Chondrocyte (in vitro differentiated cells): ENCODE results near the gene FUT1. TPM values are rescaled to one million over a fixed set of nuclear protein-coding genes. Genes with fewer than 3 reads are reported as not detected.

ENCODE experiments used
- DNase-seq: peaks from one replicate; pipeline ENCODE4 v3.0.0; 2021; ENCODE audit warnings: mixed read lengths, low spot score
- H3K27ac Mint-ChIP-seq: one replicate; pipeline ENCODE4 v1.8.0; 2021; ENCODE audit warnings: mild to moderate bottlenecking, moderate library complexity, mixed read lengths; ENCODE audit not compliant: unreplicated experiment
- H3K27me3 Mint-ChIP-seq: 2 replicates; pipeline ENCODE4 v1.8.0; 2021; ENCODE audit warnings: low read depth, mixed read lengths
- H3K36me3 Mint-ChIP-seq: 2 replicates; pipeline ENCODE4 v1.8.0; 2021; ENCODE audit warnings: low read depth, mixed read lengths
- H3K4me1 Mint-ChIP-seq: 2 replicates; pipeline ENCODE4 v1.8.0; 2021; ENCODE audit warnings: low read depth, mild to moderate bottlenecking, mixed read lengths
- H3K4me3 Mint-ChIP-seq: one replicate; pipeline ENCODE4 v1.8.0; 2021; ENCODE audit warnings: mild to moderate bottlenecking, moderate library complexity, mixed read lengths; ENCODE audit not compliant: unreplicated experiment
- H3K9me3 Mint-ChIP-seq: 2 replicates; pipeline ENCODE4 v1.8.0; 2021; ENCODE audit warnings: low read depth, mixed read lengths
- CTCF ChIP-seq: fragments of 200-600 bp; sonication (generic); IDR thresholded peaks from 2 replicates; pipeline ENCODE4 v1.5.0; 2021; ENCODE audit warnings: antibody characterized with exemption, mild to moderate bottlenecking, moderate library complexity
- total RNA-seq: library from RNA; stranded (reverse); gene quantifications from 3 replicates; pipeline ENCODE4 v1.2.1, GENCODE V29; 2021

Gene FUT1
- total RNA-seq, 1 donor from 2014 or later: 0.52 TPM

- no peak for DNase-seq
- Mint-ChIP-seq H3K4me1 (peaks cover 4% of the 10 kb centered on the region), H3K27ac (no peak overlapping the region), H3K36me3 (peaks cover 5% of the 10 kb centered on the region), H3K9me3 (no peaks in the 10 kb centered on the region), H3K4me3 (no peak overlapping the region), H3K27me3 (peaks cover 3% of the 10 kb centered on the region)
- TF ChIP-seq CTCF: no peak
Observed at GRCh38 chr19:48702701-48703100, 49.7 kb downstream of the FUT1 start.

- H3K36me3 Mint-ChIP-seq: peaks cover 2% of the 10 kb centered on the region
- peaks cover 10% of the 10 kb centered on the region for H3K27me3 Mint-ChIP-seq
- peaks cover 10% of the 10 kb centered on the region for H3K4me1 Mint-ChIP-seq
- no peak overlapping the region for H3K4me3 Mint-ChIP-seq
- no peak for TF ChIP-seq CTCF
- H3K9me3 Mint-ChIP-seq: no peaks in the 10 kb centered on the region
- no peak for DNase-seq
- no peak overlapping the region for H3K27ac Mint-ChIP-seq
Observed at GRCh38 chr19:48698046-48698445, 54.4 kb downstream of the FUT1 start.

Other genes starting within 250 kb of the FUT1 start
- 0.48 to 0.67 TPM (median 0.54 TPM) in 3 replicates for gene LMTK3, start 240.8 kb downstream of the FUT1 start, total RNA-seq
- gene SULT2B1, start 200.5 kb downstream of the FUT1 start, total RNA-seq: 0.22 TPM in 1 of 3 replicates, not detected in the others
- gene SPACA4, start 145.9 kb downstream of the FUT1 start, total RNA-seq: not detected in 3 replicates
- gene FAM83E, start 137.6 kb downstream of the FUT1 start, total RNA-seq: 0.38 to 0.77 TPM (median 0.67 TPM) in 3 replicates
- gene RPL18, start 133.5 kb downstream of the FUT1 start, total RNA-seq: 727 to 753 TPM (median 751 TPM) in 3 replicates
- 18.6 to 26.5 TPM (median 20.7 TPM) in 3 replicates for gene SPHK2, start 133.1 kb downstream of the FUT1 start, total RNA-seq
- gene DBP, start 115.3 kb downstream of the FUT1 start, total RNA-seq: 2.1 to 6.2 TPM (median 3.9 TPM) in 3 replicates
- 8.1 to 14.1 TPM (median 9.1 TPM) in 3 replicates for gene CA11, start 106.5 kb downstream of the FUT1 start, total RNA-seq
- gene NTN5, start 79.6 kb downstream of the FUT1 start, total RNA-seq: 0.97 to 1.1 TPM (median 1.1 TPM) in 3 replicates
- not detected in 3 replicates for gene FUT2, start 56.7 kb downstream of the FUT1 start, total RNA-seq
- 1.6 to 2.9 TPM (median 1.7 TPM) in 3 replicates for gene MAMSTR, start 32.9 kb downstream of the FUT1 start, total RNA-seq
- 0.31 to 1.00 TPM (median 0.62 TPM) in 3 replicates for gene RASIP1, start 12.0 kb downstream of the FUT1 start, total RNA-seq
- not detected in 3 replicates for gene IZUMO1, start 5.7 kb downstream of the FUT1 start, total RNA-seq
- gene FGF21, start 2.9 kb upstream of the FUT1 start, total RNA-seq: not detected in 3 replicates
- 30.9 to 42.2 TPM (median 41.4 TPM) in 3 replicates for gene BCAT2, start 58.4 kb upstream of the FUT1 start, total RNA-seq
- 11.4 to 13.6 TPM (median 13.5 TPM) in 3 replicates for gene HSD17B14, start 83.8 kb upstream of the FUT1 start, total RNA-seq
- gene PLEKHA4, start 116.0 kb upstream of the FUT1 start, total RNA-seq: 16.8 to 34.3 TPM (median 19.6 TPM) in 3 replicates
- 42.1 to 106 TPM (median 104 TPM) in 3 replicates for gene PPP1R15A, start 119.8 kb upstream of the FUT1 start, total RNA-seq
- not detected in 3 replicates for gene TULP2, start 146.1 kb upstream of the FUT1 start, total RNA-seq
- gene NUCB1, start 147.7 kb upstream of the FUT1 start, total RNA-seq: 209 to 277 TPM (median 215 TPM) in 3 replicates
- not detected in 3 replicates for gene DHDH, start 181.1 kb upstream of the FUT1 start, total RNA-seq
- gene BAX, start 202.2 kb upstream of the FUT1 start, total RNA-seq: 161 to 167 TPM (median 165 TPM) in 3 replicates
- 1,722 to 4,533 TPM (median 1,892 TPM) in 3 replicates for gene FTL, start 212.7 kb upstream of the FUT1 start, total RNA-seq
- gene GYS1, start 240.7 kb upstream of the FUT1 start, total RNA-seq: 43.4 to 51.1 TPM (median 49.1 TPM) in 3 replicates
- 45.3 to 72.5 TPM (median 47.7 TPM) in 3 replicates for gene RUVBL2, start 241.2 kb upstream of the FUT1 start, total RNA-seq